Measurements from ENCODE around the gene CCNL1.

Gene CCNL1

GRCh38 chr3:157102098-157102497 lies 57.8 kb downstream of the CCNL1 start:
- DNase-seq: no peak

DNA sequence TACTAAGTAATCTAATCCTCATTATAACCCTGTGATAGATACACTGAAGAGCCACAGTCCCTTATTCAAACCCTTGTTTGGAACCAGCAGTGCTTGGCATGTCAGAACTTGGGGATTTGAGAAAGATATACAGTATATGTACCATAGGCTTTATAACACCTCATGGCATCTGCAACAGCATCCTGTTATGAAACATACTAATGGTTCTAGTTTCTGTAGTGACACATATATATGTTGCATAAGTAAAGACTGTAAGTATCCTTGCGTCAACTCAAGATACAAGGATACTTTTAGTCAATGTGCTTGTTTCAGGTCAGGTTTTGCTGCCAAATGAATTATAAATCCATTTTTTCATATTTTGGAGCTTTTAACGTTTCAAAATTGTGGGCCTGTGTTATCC lies 58.5 kb downstream of the CCNL1 start:
- no peak for DNase-seq

DNA sequence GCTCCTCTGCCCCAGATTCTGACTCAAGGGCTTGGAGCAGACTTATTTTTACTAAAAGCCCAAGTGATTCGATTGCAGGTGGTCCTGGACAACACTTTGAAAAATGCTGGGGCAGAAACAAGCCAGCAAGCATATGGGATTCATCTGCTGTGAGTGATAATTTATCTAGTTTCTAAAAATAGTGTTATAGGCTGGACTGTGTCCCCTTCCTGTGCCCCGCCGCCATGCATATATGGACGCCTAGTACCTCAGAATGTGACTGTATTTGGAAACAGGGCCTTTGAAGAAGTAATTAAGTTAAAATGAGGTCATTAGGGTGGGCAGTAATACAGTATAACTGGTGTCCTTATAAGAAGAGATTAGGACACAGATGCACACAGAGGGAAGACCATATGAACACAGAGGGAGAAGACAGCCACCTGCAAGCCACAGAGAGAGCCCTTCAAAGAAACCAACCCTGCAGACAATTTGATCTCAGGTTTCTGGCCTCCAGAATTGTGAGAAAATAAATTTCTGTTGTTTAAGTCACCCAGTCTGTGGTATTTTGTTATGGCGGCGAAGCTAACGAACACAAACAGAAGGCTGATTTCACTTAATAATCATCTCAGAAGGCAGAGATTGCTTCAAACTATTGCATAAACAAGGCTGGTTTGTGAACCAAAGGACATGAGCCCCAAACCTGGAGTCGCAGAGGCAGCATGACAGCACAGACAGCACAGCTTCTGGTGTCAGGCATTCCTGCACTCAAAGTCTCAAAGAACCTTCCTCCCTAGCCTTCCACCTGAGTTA lies 59.1 kb downstream of the CCNL1 start:
- DNase-seq: no peak

GRCh38 chr3:157100096-157100477 lies 59.9 kb downstream of the CCNL1 start:
- no peak for DNase-seq

GRCh38 chr3:157099326-157100095 lies 60.4 kb downstream of the CCNL1 start:
- no peak for DNase-seq

- no peak for DNase-seq
Measured at GRCh38 chr3:157098823-157099185, 61.1 kb downstream of the CCNL1 start.

GRCh38 chr3:157098121-157098822 lies 61.7 kb downstream of the CCNL1 start:
- no peak for DNase-seq

All from SHP77 (cell line).